Measurements from ENCODE around the gene GPATCH11.

The GPATCH11 gene

DNA sequence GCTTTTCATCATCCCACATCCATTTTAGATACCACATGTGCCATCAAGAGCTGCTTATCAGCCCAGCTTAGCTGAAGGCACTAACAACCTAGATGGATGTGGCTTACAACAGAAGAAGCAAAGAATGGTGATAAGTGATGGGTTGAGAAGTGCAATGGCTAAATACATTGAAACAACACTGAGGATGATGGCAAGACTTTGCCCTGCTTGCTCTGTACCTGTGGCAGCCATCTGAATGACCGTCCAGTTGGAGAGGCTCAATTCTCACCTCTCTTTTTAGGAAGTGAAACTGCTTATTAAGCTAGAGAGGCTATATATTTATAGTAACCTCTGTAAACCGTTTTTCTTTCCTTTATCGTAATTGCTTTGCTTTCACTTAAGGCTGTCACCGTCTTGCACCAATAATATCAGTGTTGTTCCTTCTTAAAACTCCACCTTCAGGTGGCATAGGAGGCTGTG lies 5.7 kb downstream of the GPATCH11 start:
- no peak for TF ChIP-seq GATA2 (IDR thresholded peaks at IDR 0.05; ENCODE audit: low read depth, low read length)
- no peak for TF ChIP-seq GATA3 (IDR thresholded peaks at IDR 0.05; ENCODE audit: low read depth, low read length)

DNA sequence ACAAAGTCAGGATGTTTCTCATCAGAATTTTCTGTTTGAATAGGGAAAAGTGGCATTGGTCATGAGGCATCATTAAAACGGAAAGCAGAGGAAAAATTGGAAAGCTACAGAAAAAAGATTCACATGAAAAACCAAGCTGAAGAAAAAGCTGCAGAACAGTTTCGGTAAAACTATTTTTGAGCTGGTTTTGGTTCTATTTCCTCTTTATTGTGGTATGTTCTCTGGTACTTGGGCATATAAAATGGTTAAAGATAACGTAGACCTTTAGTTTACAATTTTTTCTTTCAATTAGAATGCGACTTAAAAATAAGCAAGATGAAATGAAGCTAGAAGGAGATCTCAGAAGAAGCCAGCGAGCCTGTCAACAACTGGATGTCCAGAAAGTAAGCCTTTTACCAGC lies 7.6 kb downstream of the GPATCH11 start:
- TF ChIP-seq GATA3 (IDR thresholded peaks at IDR 0.05; ENCODE audit: low read depth, low read length) (no peak), GATA2 (IDR thresholded peaks at IDR 0.05; ENCODE audit: low read depth, low read length) (no peak)

DNA sequence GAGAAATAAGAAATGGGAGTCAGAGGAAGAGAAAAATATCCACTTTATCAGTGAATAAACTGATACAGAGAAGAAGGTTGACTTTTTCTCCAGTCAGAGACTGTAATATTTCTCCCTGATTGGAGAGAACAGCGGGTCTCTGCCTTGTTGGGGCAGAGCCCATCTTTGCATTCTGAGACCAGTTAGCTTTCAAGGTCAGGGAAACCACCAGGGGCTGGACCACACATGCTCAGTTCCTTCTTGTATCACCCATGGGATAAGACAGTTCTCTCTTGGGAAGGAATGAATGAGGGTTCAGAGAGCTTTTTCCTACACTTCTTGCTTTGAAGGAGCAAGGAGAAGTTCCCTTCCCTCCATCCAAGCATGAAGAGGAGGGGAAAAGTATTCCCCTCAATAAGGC lies 12.2 kb downstream of the GPATCH11 start:
- TF ChIP-seq GATA2 (IDR thresholded peaks at IDR 0.05; ENCODE audit: low read depth, low read length) (no peak), GATA3 (IDR thresholded peaks at IDR 0.05; ENCODE audit: low read depth, low read length) (no peak)

DNA sequence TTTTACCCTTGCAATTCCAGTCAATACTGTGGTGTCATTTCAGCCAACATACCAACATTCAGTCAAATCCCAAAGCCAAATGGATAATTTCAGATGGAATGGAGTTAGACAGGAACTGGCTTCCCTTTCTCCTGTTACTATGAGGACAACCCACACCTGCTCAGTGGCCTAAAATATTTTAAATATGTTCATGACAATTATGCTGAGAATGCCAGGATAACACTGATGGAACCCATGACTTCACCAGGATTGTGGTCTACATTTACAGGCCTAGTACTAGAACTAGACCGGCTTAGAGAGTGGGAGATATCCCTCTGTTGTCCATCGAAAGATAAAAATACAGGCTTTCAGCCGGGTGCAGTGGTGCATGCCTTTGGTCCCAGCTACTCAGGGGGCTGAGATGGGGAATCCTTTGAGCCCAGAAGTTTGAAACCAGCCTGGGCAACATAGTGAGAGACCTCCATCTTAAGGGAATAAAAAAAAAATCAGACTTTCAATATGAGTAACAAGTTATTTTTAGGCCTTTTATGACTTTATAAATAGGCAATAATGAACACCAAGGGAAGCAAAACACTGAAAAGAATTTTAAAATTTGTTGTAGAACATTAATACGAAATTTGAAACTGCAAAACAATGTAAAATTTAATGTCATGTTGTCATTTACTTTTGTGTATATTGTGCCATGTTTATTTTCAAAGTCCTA lies 14.2 kb downstream of the GPATCH11 start:
- TF ChIP-seq GATA2 (IDR thresholded peaks at IDR 0.05; ENCODE audit: low read depth, low read length): no peak
- TF ChIP-seq GATA3 (IDR thresholded peaks at IDR 0.05; ENCODE audit: low read depth, low read length): no peak

DNA sequence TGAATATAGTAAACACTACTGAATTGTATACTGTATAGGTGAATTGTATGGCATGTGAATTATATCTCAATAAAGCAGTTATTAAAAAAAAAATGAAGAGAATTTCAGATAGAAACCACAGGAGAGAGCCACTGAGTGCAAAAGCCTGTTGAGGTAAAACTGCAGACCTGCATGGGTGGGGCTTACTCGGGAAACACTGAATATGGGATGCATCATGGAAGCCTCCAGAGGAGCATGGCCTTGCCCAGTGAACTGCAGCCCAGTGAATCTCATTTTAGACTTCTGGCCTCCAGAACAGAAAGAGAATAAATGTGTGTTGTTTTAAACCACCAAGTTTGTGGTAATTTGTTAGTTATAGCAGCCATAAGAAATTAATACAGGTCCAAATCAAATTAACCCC lies 15.7 kb downstream of the GPATCH11 start:
- TF ChIP-seq GATA3 (IDR thresholded peaks at IDR 0.05; ENCODE audit: low read depth, low read length) (no peak), GATA2 (IDR thresholded peaks at IDR 0.05; ENCODE audit: low read depth, low read length) (no peak)

DNA sequence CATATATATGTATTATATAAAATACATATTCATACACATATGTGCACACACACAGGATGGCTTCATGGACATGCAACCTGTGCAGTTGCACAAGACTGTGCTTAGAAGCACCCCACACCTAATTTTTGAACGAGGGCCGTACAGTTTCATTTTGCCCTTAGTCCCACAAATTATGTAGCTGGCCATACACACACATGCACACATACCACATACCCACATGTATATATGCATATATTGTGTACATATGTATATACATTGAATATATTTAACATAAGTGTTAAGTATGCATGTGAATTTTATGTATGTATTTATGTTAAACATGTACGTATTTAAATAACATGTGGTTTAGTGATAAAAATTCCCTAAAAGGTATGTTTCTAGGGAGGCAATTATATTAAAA lies 18.3 kb downstream of the GPATCH11 start:
- TF ChIP-seq GATA2 (IDR thresholded peaks at IDR 0.05; ENCODE audit: low read depth, low read length) (no peak), GATA3 (IDR thresholded peaks at IDR 0.05; ENCODE audit: low read depth, low read length) (no peak)

DNA sequence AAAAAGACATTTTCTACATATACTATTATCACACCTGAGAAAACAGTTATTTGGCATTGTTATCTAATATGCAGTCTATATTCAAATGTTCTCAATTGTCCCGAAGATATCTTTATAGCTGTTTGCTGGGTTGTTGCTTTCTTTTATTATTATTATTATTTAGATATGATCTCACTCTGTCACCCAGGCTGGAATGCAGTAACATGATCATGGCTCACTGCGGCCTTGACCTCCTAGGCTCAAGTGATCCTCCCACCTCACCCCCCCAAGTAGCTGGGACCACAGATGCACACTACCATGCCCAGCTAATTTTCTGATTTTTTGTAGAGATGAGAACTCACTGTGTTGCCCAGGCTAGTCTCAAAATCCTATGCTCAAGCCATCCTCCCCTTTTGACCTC lies 19.9 kb downstream of the GPATCH11 start:
- TF ChIP-seq GATA2 (IDR thresholded peaks at IDR 0.05; ENCODE audit: low read depth, low read length) (no peak), GATA3 (IDR thresholded peaks at IDR 0.05; ENCODE audit: low read depth, low read length) (no peak)

DNA sequence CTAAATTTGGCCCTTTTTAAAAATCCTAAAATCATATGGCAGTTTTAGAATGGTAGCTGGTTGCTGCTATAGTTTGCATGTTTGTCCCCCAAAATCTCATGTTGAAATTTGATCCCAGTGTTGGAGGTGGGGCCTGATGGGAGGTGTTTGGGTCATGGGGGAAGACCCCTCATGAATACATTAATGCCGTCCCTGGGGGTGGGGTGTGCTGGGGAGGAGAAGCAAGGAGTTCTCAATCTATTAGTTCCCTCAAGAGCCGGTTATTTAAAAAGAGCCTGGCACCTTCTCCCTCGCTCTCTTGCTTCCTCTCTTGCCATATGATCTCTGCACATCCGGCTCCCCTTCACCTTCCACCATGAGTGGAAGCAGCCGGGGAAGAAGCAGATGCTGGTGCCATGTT lies 20.8 kb downstream of the GPATCH11 start:
- TF ChIP-seq GATA2 (IDR thresholded peaks at IDR 0.05; ENCODE audit: low read depth, low read length) (no peak), GATA3 (IDR thresholded peaks at IDR 0.05; ENCODE audit: low read depth, low read length) (no peak)

DNA sequence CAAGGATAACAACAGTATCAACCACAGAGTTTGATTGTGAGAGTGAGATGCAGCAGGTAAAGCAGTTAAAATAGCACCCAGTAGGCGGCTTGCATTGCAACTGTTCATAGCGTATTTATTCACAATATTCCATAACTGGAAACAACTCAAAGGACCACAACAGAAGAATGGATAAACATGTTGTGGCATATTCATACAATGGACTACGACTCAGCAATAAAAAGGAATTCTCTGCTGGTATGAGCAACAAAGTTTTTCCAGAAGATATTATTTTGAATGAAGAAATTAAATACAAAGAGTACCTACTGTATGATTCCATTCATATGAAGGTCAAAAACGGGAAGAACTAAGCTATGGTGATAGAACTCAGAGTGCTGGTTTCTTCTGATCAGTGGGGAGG lies 25.2 kb downstream of the GPATCH11 start:
- TF ChIP-seq GATA3 (IDR thresholded peaks at IDR 0.05; ENCODE audit: low read depth, low read length): no peak
- TF ChIP-seq GATA2 (IDR thresholded peaks at IDR 0.05; ENCODE audit: low read depth, low read length): no peak

DNA sequence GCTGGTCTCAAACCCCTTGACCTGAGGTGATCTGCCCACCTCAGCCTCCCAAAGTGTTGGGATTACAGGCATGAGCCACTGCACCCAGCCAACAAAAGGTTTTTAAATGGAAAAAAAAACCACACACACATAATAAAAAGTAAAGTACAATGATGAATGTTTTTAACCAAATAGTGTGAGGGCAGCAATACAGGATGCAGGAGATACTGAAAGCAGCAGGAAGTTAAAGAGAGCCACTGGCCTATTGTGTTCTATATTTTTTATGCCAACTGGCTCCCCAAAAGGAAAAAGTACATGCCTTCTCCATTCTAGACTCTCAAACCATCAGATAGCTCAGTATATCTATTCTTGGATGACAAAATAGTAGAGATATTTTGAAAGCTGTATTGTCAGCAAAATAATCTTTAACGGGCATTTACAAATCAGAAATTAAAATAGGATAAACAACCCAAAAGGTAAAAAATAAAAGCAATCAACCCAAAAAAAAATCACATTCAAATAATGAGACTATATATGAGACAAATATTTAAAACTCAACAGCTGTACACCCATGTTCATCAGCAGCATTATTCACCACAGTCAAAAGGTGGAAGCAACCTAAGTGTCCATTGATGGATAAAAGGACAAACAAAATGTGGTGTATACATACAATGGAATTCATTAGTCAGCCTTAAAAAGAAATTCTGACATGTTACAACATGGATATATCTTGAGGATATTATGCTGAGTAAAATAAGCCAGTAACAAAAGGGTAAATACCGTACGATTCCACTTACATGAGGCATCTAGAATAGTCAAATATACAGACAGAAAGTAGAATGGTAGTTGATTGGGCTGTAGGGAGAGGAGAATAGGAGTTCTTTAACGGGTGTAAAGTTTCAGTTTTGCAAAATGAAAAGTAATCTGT lies 26.2 kb downstream of the GPATCH11 start:
- no peak for TF ChIP-seq GATA2 (IDR thresholded peaks at IDR 0.05; ENCODE audit: low read depth, low read length)
- no peak for TF ChIP-seq GATA3 (IDR thresholded peaks at IDR 0.05; ENCODE audit: low read depth, low read length)

DNA sequence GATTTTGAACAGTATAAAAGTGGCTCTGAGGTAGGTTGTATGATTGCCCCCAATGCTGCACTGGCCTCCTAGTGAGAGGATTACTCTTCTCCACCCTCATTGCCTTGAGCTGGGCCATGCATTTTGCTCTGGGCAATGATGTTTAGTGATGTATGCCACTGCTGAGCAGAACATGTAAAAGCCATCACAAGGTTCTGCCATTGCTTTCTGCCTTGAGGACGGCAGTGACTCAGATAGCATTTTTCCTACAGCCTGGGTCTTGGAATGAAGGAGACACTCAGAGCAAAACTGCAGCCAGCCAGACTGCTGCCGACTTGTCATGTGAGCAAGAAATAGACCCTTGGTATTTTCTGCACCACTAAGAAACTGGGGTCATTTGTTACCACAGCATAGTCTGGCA lies 27.6 kb downstream of the GPATCH11 start:
- TF ChIP-seq GATA2 (IDR thresholded peaks at IDR 0.05; ENCODE audit: low read depth, low read length): no peak
- TF ChIP-seq GATA3 (IDR thresholded peaks at IDR 0.05; ENCODE audit: low read depth, low read length): no peak

DNA sequence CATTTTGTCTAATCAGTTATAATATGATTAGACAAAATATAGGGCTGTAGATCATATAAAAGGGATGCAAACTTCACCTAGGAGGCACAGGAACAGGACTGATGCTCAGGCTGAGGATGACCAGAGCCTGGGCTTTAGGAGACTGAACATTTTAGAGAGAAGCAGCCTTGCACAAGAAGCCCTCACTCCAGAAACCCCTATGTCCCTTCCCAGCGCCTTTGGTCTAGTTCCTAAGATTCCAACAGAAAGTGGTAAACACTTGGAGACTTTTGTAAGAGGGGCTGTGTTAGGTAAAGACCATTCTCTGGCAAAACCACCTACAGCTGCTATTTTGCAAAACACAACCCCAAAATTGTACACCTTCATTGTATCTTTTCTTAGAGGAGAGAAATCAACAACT lies 33.2 kb downstream of the GPATCH11 start:
- no peak for TF ChIP-seq GATA3 (IDR thresholded peaks at IDR 0.05; ENCODE audit: low read depth, low read length)
- no peak for TF ChIP-seq GATA2 (IDR thresholded peaks at IDR 0.05; ENCODE audit: low read depth, low read length)

DNA sequence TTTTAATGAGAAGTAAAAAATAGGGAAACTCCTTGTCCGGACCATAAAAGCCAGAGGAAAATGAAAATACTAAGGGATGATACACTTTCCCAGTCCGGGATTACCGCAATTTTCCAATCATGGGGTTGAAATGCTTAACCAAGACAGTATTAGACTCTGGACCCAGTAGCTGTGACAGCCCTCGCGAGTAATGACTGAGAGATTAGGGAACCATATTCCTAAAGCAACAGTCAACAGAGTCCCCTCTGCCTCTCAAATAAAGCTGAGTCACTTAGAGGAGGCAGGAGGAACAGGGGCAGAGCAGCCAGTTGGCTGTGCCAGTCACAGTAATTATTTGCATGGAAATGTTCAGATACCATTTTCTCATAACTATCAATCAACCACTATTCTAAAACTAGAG lies 34.8 kb downstream of the GPATCH11 start:
- TF ChIP-seq GATA2 (IDR thresholded peaks at IDR 0.05; ENCODE audit: low read depth, low read length) (no peak), GATA3 (IDR thresholded peaks at IDR 0.05; ENCODE audit: low read depth, low read length) (no peak)

DNA sequence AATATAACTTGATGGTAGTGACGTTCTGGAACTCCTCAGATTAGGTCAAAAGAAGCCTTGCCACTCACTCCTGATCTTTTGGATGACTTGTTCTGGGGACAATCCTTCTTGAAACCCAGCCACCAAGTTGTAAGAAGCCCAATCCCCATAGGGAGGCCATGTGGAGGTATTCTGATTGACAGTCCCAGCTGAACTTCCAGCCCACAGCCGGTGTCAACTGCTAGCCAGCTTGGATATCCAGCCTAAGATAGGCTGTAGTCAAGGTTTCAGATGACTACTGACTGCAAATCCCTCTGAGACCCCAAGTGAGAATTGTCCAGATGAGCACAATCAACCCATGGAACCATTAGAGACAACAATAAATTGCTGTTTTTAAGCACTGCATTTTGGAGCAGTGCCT lies 41.1 kb downstream of the GPATCH11 start:
- no peak for TF ChIP-seq GATA2 (IDR thresholded peaks at IDR 0.05; ENCODE audit: low read depth, low read length)
- no peak for TF ChIP-seq GATA3 (IDR thresholded peaks at IDR 0.05; ENCODE audit: low read depth, low read length)

DNA sequence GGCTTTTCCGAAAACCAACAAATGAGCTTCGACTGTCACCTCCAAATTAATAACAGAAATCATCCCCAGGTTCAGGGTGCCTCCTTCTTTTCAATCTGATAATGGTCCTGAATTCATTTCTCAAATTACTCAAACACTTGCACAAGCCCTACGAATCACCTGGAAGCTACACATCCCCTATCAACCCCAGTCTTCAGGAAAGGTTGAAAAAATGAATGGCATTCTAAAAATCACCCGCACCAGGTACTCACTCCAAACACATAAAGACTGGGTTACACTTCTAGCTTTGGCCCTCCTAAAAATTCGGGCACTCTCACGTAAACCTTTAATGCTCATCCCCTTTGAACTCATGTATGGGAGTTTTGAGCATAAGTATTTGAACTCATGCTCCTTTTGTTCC lies 48.6 kb downstream of the GPATCH11 start:
- TF ChIP-seq GATA2 (IDR thresholded peaks at IDR 0.05; ENCODE audit: low read depth, low read length) (no peak), GATA3 (IDR thresholded peaks at IDR 0.05; ENCODE audit: low read depth, low read length) (no peak)

Measured in SH-SY5Y (cell line).